IPS-15b (cell line): ENCODE data around the gene LORICRIN.

Experiments
- H3K27me3 ChIP-seq: one replicate; pipeline ENCODE4 v1.6.1; 2013; ENCODE audit warnings: low read length; ENCODE audit not compliant: control insufficient read depth, insufficient read depth
- H3K36me3 ChIP-seq: one replicate; pipeline ENCODE4 v1.6.1; 2013; ENCODE audit warnings: low read length; ENCODE audit not compliant: control insufficient read depth, insufficient read depth
- H3K4me1 ChIP-seq: one replicate; pipeline ENCODE4 v1.6.1; 2013; ENCODE audit warnings: mild to moderate bottlenecking, low read length; ENCODE audit not compliant: control insufficient read depth, insufficient read depth
- H3K4me3 ChIP-seq: one replicate; pipeline ENCODE4 v1.5.1; 2013; ENCODE audit warnings: low read depth, low read length
- H3K9ac ChIP-seq: one replicate; pipeline ENCODE4 v1.6.1; 2013; ENCODE audit warnings: low read depth, mild to moderate bottlenecking, low read length
- H3K9me3 ChIP-seq: one replicate; pipeline ENCODE4 v1.6.1; 2013; ENCODE audit warnings: mild to moderate bottlenecking, low read length; ENCODE audit not compliant: control insufficient read depth, insufficient read depth

LORICRIN gene

GRCh38 chr1:153310526-153310925 lies 51.0 kb downstream of the LORICRIN start:
- H3K9me3 ChIP-seq, result no peaks in the 10 kb centered on the region
- H3K36me3 ChIP-seq, result no peaks in the 10 kb centered on the region
- H3K4me3 ChIP-seq, result no peak overlapping the region
- peaks cover 3% of the 10 kb centered on the region for H3K4me1 ChIP-seq
- no peaks in the 10 kb centered on the region for H3K27me3 ChIP-seq
- no peak overlapping the region for H3K9ac ChIP-seq
